KMS-11 (cell line): ENCODE measurements around the gene PLA2G2C.

Source experiments
- H2AFZ ChIP-seq: fragments of 200-600 bp; sonication (generic); 2 replicates; pipeline ENCODE4 v1.6.1; 2016; ENCODE audit warnings: antibody characterized with exemption, mixed run types, low read depth
- H3K27ac ChIP-seq: fragments of 200-600 bp; sonication (generic); 2 replicates; pipeline ENCODE4 v1.6.1; 2016; ENCODE audit warnings: mild to moderate bottlenecking, mixed run types
- H3K27me3 ChIP-seq: fragments of 200-600 bp; sonication (generic); 2 replicates; pipeline ENCODE4 v1.6.1; 2017; ENCODE audit warnings: mild to moderate bottlenecking, low read depth, mixed run types, moderate library complexity; ENCODE audit not compliant: insufficient read depth
- H3K36me3 ChIP-seq: fragments of 200-600 bp; sonication (generic); 2 replicates; pipeline ENCODE4 v1.6.1; 2017; ENCODE audit warnings: mild to moderate bottlenecking, mixed run types; ENCODE audit not compliant: insufficient read depth
- H3K4me1 ChIP-seq: fragments of 200-600 bp; sonication (generic); 2 replicates; pipeline ENCODE4 v1.6.1; 2016; ENCODE audit warnings: mild to moderate bottlenecking, low read depth, mixed run types; ENCODE audit not compliant: poor library complexity, severe bottlenecking
- H3K4me2 ChIP-seq: fragments of 200-600 bp; sonication (generic); 2 replicates; pipeline ENCODE4 v1.7.0; 2016; ENCODE audit warnings: mild to moderate bottlenecking, mixed run types
- H3K4me3 ChIP-seq: fragments of 200-600 bp; sonication (generic); IDR thresholded peaks from 2 replicates; pipeline ENCODE4 v1.6.1; 2017; ENCODE audit warnings: low read depth, low read length, mixed read lengths; ENCODE audit not compliant: insufficient read depth
- H3K79me2 ChIP-seq: fragments of 200-600 bp; sonication (generic); 2 replicates; pipeline ENCODE4 v1.6.1; 2016; ENCODE audit warnings: low read depth, mixed run types; ENCODE audit not compliant: insufficient read depth
- H3K9ac ChIP-seq: fragments of 200-600 bp; sonication (generic); 2 replicates; pipeline ENCODE4 v1.6.1; 2016; ENCODE audit warnings: mild to moderate bottlenecking, mixed run types
- H4K20me1 ChIP-seq: fragments of 200-600 bp; sonication (generic); 2 replicates; pipeline ENCODE4 v1.6.1; 2016; ENCODE audit warnings: mild to moderate bottlenecking, mixed run types; ENCODE audit not compliant: insufficient read depth
- CTCF ChIP-seq: fragments of 200-600 bp; sonication (generic); conservative IDR thresholded peaks from 2 replicates; pipeline ENCODE4 v1.6.1; 2017; ENCODE audit warnings: low read depth, mild to moderate bottlenecking, antibody characterized with exemption, low read length, moderate library complexity, mixed read lengths

PLA2G2C gene

GRCh38 chr1:20147846-20148570 lies 38.3 kb downstream of the PLA2G2C start:
- Histone ChIP-seq H3K4me3 (no peak overlapping the region), H3K4me1 (no peaks in the 10 kb centered on the region), H3K79me2 (no peaks in the 10 kb centered on the region), H3K36me3 (no peaks in the 10 kb centered on the region), H3K9ac (no peak overlapping the region), H3K27me3 (peaks cover 5% of the 10 kb centered on the region; the same call in 1 of the 2 replicates), H4K20me1 (no peaks in the 10 kb centered on the region), H3K4me2 (no peak overlapping the region), H3K27ac (no peak overlapping the region), H2AFZ (no peak overlapping the region)
- no peak for TF ChIP-seq CTCF

- Histone ChIP-seq H3K27ac (no peak overlapping the region), H3K4me3 (no peak overlapping the region), H3K9ac (no peak overlapping the region), H3K4me2 (no peak overlapping the region), H4K20me1 (no peaks in the 10 kb centered on the region), H3K36me3 (no peaks in the 10 kb centered on the region), H3K27me3 (peaks cover 8% of the 10 kb centered on the region; the same call in 1 of the 2 replicates), H3K4me1 (no peaks in the 10 kb centered on the region), H3K79me2 (no peaks in the 10 kb centered on the region), H2AFZ (no peak overlapping the region)
- TF ChIP-seq CTCF = no peak
Observed at GRCh38 chr1:20143734-20144565, 42.4 kb downstream of the PLA2G2C start.

GRCh38 chr1:20143318-20143717 lies 43.0 kb downstream of the PLA2G2C start:
- H3K36me3 ChIP-seq = no peaks in the 10 kb centered on the region
- H3K4me3 ChIP-seq = no peak overlapping the region
- H3K27me3 ChIP-seq = peaks cover 8% of the 10 kb centered on the region; the same call in 1 of the 2 replicates
- no peak overlapping the region for H3K9ac ChIP-seq
- H3K27ac ChIP-seq = no peak overlapping the region
- no peaks in the 10 kb centered on the region for H3K4me1 ChIP-seq
- no peaks in the 10 kb centered on the region for H4K20me1 ChIP-seq
- no peak overlapping the region for H3K4me2 ChIP-seq
- no peak overlapping the region for H2AFZ ChIP-seq
- H3K79me2 ChIP-seq = no peaks in the 10 kb centered on the region
- no peak for TF ChIP-seq CTCF

GRCh38 chr1:20142001-20142710 lies 44.2 kb downstream of the PLA2G2C start:
- Histone ChIP-seq H4K20me1 (no peaks in the 10 kb centered on the region), H3K27ac (no peak overlapping the region), H3K27me3 (peaks cover 8% of the 10 kb centered on the region; the same call in 1 of the 2 replicates), H3K4me2 (no peak overlapping the region), H3K4me3 (no peak overlapping the region), H3K4me1 (no peaks in the 10 kb centered on the region), H2AFZ (no peak overlapping the region), H3K36me3 (no peaks in the 10 kb centered on the region), H3K79me2 (no peaks in the 10 kb centered on the region), H3K9ac (no peak overlapping the region)
- TF ChIP-seq CTCF = no peak
